T-helper 1 cell treated with Interleukin-12 subunit alpha and Interleukin-12 subunit beta and Interleukin-4 antibody, amounts not matched to agents 30 μg/mL and 1 μg/mL, for 36 hours (primary cell): Measurements from ENCODE around the gene MATCAP1.

Source experiments
- H3K27ac Mint-ChIP-seq: one replicate; pipeline ENCODE4 v1.8.0; 2021; ENCODE audit warnings: mild to moderate bottlenecking, mixed read lengths
- H3K27me3 Mint-ChIP-seq: one replicate; pipeline ENCODE4 v1.8.0; 2021; ENCODE audit warnings: low read depth, mixed read lengths
- H3K36me3 Mint-ChIP-seq: one replicate; pipeline ENCODE4 v1.8.0; 2021; ENCODE audit warnings: low read depth, mixed read lengths
- H3K4me1 Mint-ChIP-seq: one replicate; pipeline ENCODE4 v1.8.0; 2021; ENCODE audit warnings: low read depth, mixed read lengths
- H3K4me3 Mint-ChIP-seq: one replicate; pipeline ENCODE4 v1.8.0; 2021; ENCODE audit warnings: mild to moderate bottlenecking, moderate library complexity, mixed read lengths
- H3K9me3 Mint-ChIP-seq: one replicate; pipeline ENCODE4 v1.8.0; 2021; ENCODE audit warnings: mixed read lengths

MATCAP1 gene

GRCh38 chr16:67183627-67184452 lies at the start of gene MATCAP1:
Gene MATCAP1 (minus strand): TSS chr16:67183963. CDS start chr16:67180610, 3,353 bp downstream.
- peak within 1 kb of the TSS; percentile 33 for H3K27ac Mint-ChIP-seq
- no peaks in the 10 kb centered on the region for H3K9me3 Mint-ChIP-seq
- peaks cover 13% of the 10 kb centered on the region for H3K4me1 Mint-ChIP-seq
- peaks cover 2% of the 10 kb centered on the region for H3K36me3 Mint-ChIP-seq
- H3K27me3 Mint-ChIP-seq: peaks cover 8% of the 10 kb centered on the region
- H3K4me3 Mint-ChIP-seq: peak within 1 kb of the TSS; percentile 66

GRCh38 chr16:67230809-67231660 lies 47.3 kb upstream of the MATCAP1 start:
- H3K27ac Mint-ChIP-seq: no peak overlapping the region
- H3K4me1 Mint-ChIP-seq: peaks cover 15% of the 10 kb centered on the region
- no peaks in the 10 kb centered on the region for H3K27me3 Mint-ChIP-seq
- no peak overlapping the region for H3K4me3 Mint-ChIP-seq
- H3K9me3 Mint-ChIP-seq: no peaks in the 10 kb centered on the region
- peaks cover 31% of the 10 kb centered on the region for H3K36me3 Mint-ChIP-seq

DNA sequence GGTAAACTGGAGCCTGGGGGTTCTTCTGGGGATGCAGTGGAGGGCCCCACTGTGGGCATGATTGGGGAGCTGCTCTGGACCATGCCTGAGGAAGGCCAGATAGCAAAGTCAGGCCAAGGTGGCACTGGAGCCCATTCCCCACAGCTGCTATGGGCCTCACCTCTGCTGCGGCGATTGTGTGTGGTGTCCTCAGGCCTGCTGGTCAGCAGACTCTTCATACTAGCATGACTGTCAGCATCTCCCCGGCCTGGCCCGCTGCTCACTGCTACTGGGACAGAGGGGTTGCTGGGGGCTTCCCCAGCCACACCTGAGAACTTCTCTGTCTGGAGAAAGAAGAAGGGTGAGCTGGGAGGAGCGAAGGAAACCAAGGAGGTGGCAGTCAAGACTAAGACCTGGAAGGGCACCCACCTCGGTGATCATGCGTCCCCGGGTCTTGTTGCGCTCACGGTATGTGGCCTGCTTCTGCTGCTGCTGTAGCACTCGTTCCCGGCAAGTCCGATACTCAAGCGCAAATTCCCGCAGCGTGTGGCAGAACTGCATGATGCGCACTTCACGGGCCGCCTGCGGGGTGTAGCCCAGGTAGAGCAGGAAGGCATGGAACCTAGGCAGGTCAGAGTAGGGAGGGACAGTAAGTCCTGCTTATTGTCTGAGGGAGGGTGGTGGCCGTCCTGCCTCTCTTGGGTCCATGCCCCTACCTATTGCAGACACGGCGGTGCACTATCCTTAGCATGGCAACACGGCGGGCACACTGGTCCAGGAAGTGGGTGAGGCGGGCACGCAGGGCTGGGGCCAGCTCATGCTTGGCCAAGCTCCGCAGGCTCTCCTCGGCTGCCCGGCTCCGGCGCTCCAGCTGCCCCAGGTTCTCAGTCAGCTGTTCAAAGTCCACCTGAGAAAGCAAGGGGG lies 46.4 kb upstream of the MATCAP1 start:
- peaks cover 31% of the 10 kb centered on the region for H3K36me3 Mint-ChIP-seq
- no peak overlapping the region for H3K4me3 Mint-ChIP-seq
- H3K27me3 Mint-ChIP-seq: no peaks in the 10 kb centered on the region
- H3K9me3 Mint-ChIP-seq: no peaks in the 10 kb centered on the region
- H3K4me1 Mint-ChIP-seq: peaks cover 23% of the 10 kb centered on the region
- no peak overlapping the region for H3K27ac Mint-ChIP-seq

DNA sequence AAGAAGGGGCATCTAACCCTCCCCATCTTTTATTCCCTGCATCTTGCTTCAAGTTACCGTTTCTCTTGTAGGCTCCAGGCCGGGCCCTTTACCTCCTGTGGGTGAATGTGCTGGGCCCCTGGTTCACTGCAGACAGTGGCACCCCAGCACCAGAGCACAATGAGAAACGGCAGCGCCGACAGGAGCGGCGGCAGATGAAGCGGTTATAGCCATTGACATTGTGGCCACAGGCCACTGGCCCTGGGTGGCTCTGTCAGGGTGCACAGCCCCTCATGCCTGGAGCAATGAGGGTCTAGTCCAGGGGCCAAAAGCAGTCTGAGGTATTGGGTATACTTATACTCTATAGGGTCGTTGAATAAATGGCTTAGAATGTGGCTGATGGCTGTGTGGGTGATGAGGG lies 45.1 kb upstream of the MATCAP1 start:
- H3K4me3 Mint-ChIP-seq: peak overlapping the region; percentile 49
- H3K27me3 Mint-ChIP-seq: no peaks in the 10 kb centered on the region
- no peaks in the 10 kb centered on the region for H3K9me3 Mint-ChIP-seq
- peaks cover 31% of the 10 kb centered on the region for H3K36me3 Mint-ChIP-seq
- peaks cover 35% of the 10 kb centered on the region for H3K4me1 Mint-ChIP-seq
- peak overlapping the region; percentile 43 for H3K27ac Mint-ChIP-seq

DNA sequence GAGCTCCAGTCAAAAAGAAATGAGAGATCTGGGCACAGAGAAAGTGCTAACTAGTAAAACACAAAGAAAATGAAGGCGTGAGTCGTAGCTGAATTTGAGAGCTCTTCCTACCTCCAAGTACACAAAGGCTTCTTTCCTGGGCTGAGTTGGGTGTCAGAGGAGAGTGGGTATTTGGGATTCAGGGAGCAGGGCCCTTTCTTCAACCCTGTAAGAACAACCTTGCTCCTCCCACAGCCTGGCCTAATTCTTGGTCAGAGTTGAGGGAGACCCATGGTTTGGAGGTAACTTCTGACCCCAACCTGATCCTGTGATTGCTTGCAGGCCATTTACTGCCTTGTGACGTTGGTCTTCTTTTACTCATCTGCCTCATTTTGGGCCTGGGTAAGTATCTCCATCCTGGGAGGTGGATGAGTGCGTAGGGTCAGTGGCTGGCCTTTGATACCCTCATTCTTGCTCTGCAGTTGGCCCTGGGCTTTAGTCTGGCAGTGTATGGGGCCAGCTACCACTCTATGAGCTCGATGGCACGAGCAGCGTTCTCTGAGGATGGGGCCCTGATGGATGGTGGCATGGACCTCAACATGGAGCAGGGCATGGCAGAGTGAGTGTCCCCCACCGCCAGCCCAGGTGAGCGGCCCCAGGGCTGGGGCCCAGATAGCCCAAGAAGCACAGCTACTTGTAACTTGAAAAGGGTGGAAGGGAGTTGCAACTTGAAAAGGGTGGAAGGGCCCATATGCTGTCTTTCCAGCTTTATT lies 44.4 kb upstream of the MATCAP1 start:
- H3K27ac Mint-ChIP-seq: peak overlapping the region; percentile 91
- H3K36me3 Mint-ChIP-seq: peaks cover 28% of the 10 kb centered on the region
- H3K27me3 Mint-ChIP-seq: no peaks in the 10 kb centered on the region
- peaks cover 40% of the 10 kb centered on the region for H3K4me1 Mint-ChIP-seq
- H3K4me3 Mint-ChIP-seq: peak overlapping the region; percentile 96
- no peaks in the 10 kb centered on the region for H3K9me3 Mint-ChIP-seq

DNA sequence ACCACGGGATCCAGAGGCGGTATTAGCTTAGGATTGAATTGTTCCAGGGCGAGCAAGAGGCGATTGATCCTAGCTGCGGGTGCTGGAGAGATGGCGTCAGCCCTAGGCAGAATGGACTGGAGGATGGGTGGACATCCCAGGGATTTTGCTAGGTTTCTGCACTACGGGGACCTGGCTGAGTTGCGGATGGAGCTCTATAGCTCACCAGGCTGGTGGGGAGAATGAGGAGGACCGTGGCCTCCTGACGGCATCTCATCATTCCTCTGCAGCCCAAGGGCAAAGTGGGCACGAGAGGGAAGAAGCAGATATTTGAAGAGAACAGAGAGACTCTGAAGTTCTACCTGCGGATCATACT lies 43.8 kb upstream of the MATCAP1 start:
- H3K27me3 Mint-ChIP-seq: no peaks in the 10 kb centered on the region
- H3K4me1 Mint-ChIP-seq: peaks cover 44% of the 10 kb centered on the region
- H3K27ac Mint-ChIP-seq: peak overlapping the region; percentile 91
- peak overlapping the region; percentile 96 for H3K4me3 Mint-ChIP-seq
- H3K9me3 Mint-ChIP-seq: no peaks in the 10 kb centered on the region
- peaks cover 26% of the 10 kb centered on the region for H3K36me3 Mint-ChIP-seq

GRCh38 chr16:67226804-67227566 lies 43.2 kb upstream of the MATCAP1 start, which contains the start of gene TMEM208:
Gene TMEM208 (plus strand): TSS chr16:67227130. CDS start chr16:67227219, 89 bp downstream.
- Mint-ChIP-seq H3K4me1 (peaks cover 44% of the 10 kb centered on the region), H3K36me3 (peaks cover 26% of the 10 kb centered on the region), H3K27me3 (no peaks in the 10 kb centered on the region), H3K9me3 (no peaks in the 10 kb centered on the region), H3K4me3 (peak within 1 kb of the TSS; percentile 96), H3K27ac (peak within 1 kb of the TSS; percentile 91)

DNA sequence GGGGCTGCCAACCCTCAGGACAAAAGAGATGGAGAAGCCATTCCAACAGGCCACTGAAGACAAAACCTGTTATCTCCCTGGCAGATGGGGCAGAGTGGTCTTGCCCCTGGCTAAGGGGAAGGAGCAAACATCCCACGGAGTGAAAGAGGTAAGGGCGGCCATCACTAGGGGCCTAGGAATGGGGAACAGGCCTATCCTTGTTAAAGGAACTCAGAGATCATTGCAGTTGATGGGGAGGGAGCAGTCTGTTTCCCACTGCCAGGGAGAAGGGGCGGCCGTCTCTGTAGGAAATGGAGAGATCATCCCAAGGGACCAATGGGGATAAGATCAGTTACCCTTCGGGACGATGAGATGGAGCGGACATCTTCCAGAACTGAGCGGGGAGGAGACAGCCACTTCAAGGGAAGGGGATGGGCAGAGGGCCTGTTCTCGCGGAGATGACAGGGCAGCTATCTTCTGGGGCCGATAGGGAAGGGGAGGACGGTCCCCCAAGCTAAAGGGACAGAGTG lies 42.6 kb upstream of the MATCAP1 start:
- Mint-ChIP-seq H3K36me3 (peaks cover 26% of the 10 kb centered on the region), H3K4me3 (peak overlapping the region; percentile 96), H3K4me1 (peaks cover 44% of the 10 kb centered on the region), H3K27ac (peak overlapping the region; percentile 91), H3K27me3 (no peaks in the 10 kb centered on the region), H3K9me3 (no peaks in the 10 kb centered on the region)

DNA sequence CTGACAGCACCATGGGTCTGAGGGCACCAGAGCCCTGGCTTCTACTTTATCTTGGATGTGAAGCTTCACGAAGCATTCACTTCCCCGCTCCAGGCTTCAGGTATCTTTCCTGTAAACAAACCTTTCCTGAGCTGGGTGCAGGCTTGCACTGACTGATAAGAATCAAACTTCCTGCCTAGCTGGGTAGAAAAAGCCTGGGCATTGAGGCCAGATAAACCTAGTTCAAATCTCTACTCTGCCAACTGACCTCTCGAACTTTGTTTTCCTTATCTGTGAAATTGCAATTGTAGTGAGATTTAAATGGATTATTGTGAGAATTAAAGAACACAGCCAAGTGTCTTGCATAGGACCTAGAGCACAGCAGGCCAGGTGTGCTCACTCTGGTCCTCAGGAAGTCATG lies 40.2 kb upstream of the MATCAP1 start:
- Mint-ChIP-seq H3K36me3 (peaks cover 10% of the 10 kb centered on the region), H3K27ac (peak overlapping the region; percentile 2), H3K27me3 (no peaks in the 10 kb centered on the region), H3K9me3 (no peaks in the 10 kb centered on the region), H3K4me3 (no peak overlapping the region), H3K4me1 (peaks cover 44% of the 10 kb centered on the region)

GRCh38 chr16:67216612-67217490 lies 33.1 kb upstream of the MATCAP1 start:
- no peaks in the 10 kb centered on the region for H3K27me3 Mint-ChIP-seq

GRCh38 chr16:67215706-67216105 lies 31.9 kb upstream of the MATCAP1 start:
- Mint-ChIP-seq H3K36me3 (no peaks in the 10 kb centered on the region), H3K27me3 (no peaks in the 10 kb centered on the region), H3K9me3 (no peaks in the 10 kb centered on the region), H3K4me1 (peaks cover 16% of the 10 kb centered on the region), H3K27ac (peak overlapping the region; percentile 26), H3K4me3 (no peak overlapping the region)

More at GRCh38 chr16:67216612-67217490, 33.1 kb upstream of the MATCAP1 start:
- no peaks in the 10 kb centered on the region for H3K9me3 Mint-ChIP-seq
- peaks cover 16% of the 10 kb centered on the region for H3K4me1 Mint-ChIP-seq
- H3K27ac Mint-ChIP-seq: no peak overlapping the region
- H3K36me3 Mint-ChIP-seq: no peaks in the 10 kb centered on the region
- no peak overlapping the region for H3K4me3 Mint-ChIP-seq
